ENCODE data around the gene LCTL.

DNA sequence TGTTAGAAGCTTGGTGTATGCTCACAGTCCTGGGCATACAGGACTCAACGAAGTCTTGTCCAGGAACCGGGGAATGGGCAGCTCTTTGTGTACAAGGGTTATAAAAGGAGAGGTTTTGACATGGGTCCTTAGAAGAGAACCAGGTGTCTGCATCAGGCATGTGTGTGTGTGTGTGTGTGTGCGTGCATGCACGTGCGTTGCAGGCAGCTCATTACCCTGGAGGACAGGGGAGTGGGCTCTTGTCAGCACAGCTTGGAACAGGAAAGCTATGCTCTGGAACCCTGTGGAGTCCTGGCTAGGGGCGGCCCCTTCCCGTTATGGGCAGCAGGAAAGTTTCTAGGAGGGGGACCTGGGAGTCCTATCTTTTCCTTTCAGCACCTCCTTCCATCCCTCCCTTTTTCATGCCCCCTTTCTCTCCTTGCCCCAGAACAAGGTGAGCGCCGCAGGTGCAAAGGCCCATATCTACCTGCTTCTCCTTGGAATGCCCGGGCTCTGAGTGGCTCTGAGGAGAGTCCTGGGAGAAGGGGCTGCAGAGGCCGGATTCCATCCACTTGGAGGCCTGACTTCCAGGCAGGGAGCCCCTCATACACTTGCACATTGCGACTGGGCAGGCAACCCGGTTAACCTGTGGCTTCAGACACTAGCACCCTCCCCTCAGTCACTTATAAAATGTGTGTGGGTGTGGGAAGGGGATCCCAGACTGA lies 33.9 kb upstream of the LCTL start:
- no peak for TF ChIP-seq SIRT6 (IDR thresholded peaks at IDR 0.05; ENCODE audit: low read length)
- no peak for TF ChIP-seq EP300 (IDR thresholded peaks at IDR 0.05; ENCODE audit: borderline replicate concordance in 1 of 2, low read depth in 2 of 2, low read length in 2 of 2)
- TF ChIP-seq SRF (IDR thresholded peaks at IDR 0.05; ENCODE audit: low read depth, low read length), result no peak
- TF ChIP-seq CTCF (IDR thresholded peaks at IDR 0.05; ENCODE audit: control extremely low read depth in 1 of 3, insufficient read depth in 1 of 3, low read depth in 1 of 3, low read length in 3 of 3), result no peak
- TF ChIP-seq RFX5 (IDR thresholded peaks at IDR 0.05; ENCODE audit: borderline replicate concordance, low read depth, low read length), result no peak
- TF ChIP-seq, protein P1, sequence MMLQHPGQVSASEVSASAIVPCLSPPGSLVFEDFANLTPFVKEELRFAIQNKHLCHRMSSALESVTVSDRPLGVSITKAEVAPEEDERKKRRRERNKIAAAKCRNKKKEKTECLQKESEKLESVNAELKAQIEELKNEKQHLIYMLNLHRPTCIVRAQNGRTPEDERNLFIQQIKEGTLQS (IDR thresholded peaks at IDR 0.05; ENCODE audit: insufficient read depth, low read depth, low read length), result no peak
- TF ChIP-seq SAP30 (IDR thresholded peaks at IDR 0.05; ENCODE audit: insufficient read depth, insufficient replicate concordance, low read length), result no peak
- TF ChIP-seq EZH2 (IDR thresholded peaks at IDR 0.05; ENCODE audit: low read depth, low read length, severe bottlenecking), result no peak

All from H1 (cell line).